Uterus (tissue), 2 donors: ENCODE results near the gene PRRT4.

Experiments used
- POLR2A ChIP-seq, 2 donors: fragments of 450-650 bp; IDR thresholded peaks; one replicate each; pipeline ENCODE4 v1.6.1; 2016; ENCODE audit warnings: antibody characterized with exemption in 2 of 2, mild to moderate bottlenecking in 1 of 2, moderate library complexity in 1 of 2
- TF ChIP-seq, protein P1 (sequence below), 4 experiments: fragments of 200-600 bp in 2 of 4; fragments of 450-650 bp in 2 of 4; sonication (generic) in 2 of 4; IDR thresholded peaks; one replicate each; pipeline ENCODE4 v1.5.1; 2016 to 2019; ENCODE audit warnings: antibody characterized with exemption in 4 of 4, mild to moderate bottlenecking in 2 of 4, moderate library complexity in 1 of 4

DNA sequence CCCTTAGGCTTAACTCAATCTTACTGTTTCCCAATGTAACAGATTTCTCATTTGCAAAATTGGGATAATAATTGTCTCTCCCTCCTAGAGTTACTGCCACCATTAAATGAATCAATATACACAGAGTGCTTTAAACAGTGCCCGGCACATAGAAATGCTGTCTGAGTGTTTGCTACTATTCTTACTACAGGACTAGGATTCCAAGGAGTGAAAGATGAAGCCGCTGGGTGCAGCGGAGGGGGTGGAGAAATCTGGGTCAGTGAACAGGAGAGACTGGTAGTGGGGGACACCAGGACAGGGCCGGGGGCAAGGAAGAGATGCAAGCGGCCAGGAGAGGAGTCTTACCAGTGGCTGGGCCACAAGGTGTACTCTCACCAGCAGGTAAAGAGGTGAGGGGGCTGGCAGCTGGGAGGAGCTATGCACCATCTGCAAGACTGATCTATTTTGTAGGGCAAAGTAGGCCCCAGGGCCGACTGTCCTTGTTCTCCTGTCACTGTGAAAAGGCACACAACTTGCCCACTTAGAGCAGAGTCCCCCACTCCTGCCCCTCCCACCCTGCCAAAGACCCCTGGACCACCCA, 18.5 kb upstream of the PRRT4 start:
- TF ChIP-seq POLR2A (IDR thresholded peaks at IDR 0.05): no peak
- TF ChIP-seq, protein P1, sequence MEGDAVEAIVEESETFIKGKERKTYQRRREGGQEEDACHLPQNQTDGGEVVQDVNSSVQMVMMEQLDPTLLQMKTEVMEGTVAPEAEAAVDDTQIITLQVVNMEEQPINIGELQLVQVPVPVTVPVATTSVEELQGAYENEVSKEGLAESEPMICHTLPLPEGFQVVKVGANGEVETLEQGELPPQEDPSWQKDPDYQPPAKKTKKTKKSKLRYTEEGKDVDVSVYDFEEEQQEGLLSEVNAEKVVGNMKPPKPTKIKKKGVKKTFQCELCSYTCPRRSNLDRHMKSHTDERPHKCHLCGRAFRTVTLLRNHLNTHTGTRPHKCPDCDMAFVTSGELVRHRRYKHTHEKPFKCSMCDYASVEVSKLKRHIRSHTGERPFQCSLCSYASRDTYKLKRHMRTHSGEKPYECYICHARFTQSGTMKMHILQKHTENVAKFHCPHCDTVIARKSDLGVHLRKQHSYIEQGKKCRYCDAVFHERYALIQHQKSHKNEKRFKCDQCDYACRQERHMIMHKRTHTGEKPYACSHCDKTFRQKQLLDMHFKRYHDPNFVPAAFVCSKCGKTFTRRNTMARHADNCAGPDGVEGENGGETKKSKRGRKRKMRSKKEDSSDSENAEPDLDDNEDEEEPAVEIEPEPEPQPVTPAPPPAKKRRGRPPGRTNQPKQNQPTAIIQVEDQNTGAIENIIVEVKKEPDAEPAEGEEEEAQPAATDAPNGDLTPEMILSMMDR (IDR thresholded peaks at IDR 0.05): no peak
